Coronary artery (tissue), 2 donors: Measurements from ENCODE around the gene PSD4.

Experiments used
- DNase-seq: peaks from one replicate; pipeline ENCODE4 v3.0.0-alpha.2; 2017; ENCODE audit warnings: low spot score
- H3K27ac ChIP-seq, 2 donors: fragments of 200-600 bp; sonication (generic); one replicate each; pipeline ENCODE4 v1.5.1; 2016 to 2019
- H3K4me3 ChIP-seq: fragments of 200-600 bp; sonication (generic); 2 replicates; pipeline ENCODE4 v1.5.1; 2016; ENCODE audit warnings: mild to moderate bottlenecking, moderate library complexity
- TF ChIP-seq, protein P1 (sequence below): fragments of 200-600 bp; sonication (generic); IDR thresholded peaks from one replicate; pipeline ENCODE4 v1.5.1; 2019; ENCODE audit warnings: antibody characterized with exemption

PSD4 gene

DNA sequence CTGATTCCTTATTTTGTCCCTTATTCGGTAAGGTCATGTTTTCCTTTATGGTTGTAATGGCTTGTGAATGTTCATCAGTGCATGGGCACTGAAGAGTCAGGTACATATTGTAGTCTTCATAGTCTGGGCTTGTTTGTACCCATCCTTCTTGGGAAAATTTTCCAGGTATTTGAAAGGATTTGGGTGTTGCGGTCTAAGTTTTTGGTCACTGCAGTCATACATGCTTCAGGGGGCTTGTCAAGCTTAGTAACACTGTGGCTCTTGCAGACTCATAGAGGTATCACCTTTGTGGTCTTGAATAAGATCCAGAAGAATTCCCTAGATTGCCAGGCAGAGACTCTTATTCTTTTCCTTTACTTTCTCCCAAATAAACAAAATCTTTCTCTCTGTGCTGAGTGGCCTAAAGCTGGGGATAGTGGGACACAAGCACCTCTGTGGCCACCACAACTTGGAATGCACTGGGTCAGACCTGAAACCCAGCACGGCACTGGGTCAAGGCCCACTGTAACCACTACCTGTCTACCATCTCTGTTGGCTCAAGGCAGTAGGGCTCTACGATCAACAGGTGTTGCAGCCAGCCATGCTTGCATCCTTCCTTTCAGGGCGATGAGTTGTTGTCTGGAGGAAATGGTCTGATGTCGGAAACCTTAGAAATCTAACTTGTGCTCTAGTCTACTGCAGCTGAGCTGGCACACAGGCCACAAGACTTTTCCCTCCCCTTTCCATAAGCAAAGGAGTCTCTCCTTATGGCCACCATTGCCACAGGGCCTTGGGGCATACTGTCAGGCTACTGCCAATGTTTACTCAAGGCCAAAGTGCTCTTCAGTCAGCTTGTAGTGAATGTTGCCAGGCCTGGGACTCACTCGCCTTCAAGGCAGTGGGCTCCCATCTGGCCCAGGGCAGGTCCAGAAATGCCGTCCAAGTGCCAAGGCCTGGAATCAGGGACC lies 24.9 kb upstream of the PSD4 start:
- no peak overlapping the region for H3K4me3 ChIP-seq
- TF ChIP-seq, protein P1, sequence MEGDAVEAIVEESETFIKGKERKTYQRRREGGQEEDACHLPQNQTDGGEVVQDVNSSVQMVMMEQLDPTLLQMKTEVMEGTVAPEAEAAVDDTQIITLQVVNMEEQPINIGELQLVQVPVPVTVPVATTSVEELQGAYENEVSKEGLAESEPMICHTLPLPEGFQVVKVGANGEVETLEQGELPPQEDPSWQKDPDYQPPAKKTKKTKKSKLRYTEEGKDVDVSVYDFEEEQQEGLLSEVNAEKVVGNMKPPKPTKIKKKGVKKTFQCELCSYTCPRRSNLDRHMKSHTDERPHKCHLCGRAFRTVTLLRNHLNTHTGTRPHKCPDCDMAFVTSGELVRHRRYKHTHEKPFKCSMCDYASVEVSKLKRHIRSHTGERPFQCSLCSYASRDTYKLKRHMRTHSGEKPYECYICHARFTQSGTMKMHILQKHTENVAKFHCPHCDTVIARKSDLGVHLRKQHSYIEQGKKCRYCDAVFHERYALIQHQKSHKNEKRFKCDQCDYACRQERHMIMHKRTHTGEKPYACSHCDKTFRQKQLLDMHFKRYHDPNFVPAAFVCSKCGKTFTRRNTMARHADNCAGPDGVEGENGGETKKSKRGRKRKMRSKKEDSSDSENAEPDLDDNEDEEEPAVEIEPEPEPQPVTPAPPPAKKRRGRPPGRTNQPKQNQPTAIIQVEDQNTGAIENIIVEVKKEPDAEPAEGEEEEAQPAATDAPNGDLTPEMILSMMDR: no peak
- no peak overlapping the region for H3K27ac ChIP-seq
- DNase-seq: peak; percentile 29

DNA sequence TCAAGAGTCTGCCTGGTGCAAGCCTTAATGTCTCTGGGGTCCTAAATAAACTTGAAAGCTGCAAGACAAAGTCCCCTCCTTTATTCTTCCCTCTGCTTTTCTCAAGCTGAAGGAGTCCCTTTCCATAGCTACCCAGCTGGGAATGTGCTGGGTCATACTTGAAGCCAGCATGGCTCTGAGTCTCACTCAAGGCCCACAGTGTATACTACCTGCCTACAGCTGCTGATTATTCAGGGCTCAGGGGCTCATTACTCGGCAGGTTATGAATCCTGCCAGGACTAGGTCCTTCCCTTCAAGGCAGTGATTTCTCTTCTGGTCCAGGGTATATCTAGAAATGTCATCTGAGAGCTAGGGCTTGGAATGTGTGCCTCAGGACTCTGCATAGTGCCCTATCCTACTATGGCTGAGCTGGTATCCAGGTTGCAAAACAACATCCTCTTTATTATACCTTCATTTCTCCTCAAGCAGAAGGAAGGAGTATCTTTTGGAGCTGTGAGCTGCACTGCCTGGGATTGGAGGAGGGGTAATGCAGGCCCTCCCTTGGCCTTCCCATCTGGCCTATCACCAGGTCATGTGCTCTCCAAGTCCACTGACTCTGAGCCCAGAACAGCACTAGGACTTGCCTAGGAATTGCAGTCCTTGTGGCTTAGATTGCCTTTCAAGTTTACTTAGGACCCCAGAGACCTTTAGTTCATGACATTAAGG lies 24.1 kb upstream of the PSD4 start:
- TF ChIP-seq, protein P1: no peak
- Histone ChIP-seq H3K27ac (no peak overlapping the region), H3K4me3 (no peak overlapping the region)
- DNase-seq: peak; percentile 41

DNA sequence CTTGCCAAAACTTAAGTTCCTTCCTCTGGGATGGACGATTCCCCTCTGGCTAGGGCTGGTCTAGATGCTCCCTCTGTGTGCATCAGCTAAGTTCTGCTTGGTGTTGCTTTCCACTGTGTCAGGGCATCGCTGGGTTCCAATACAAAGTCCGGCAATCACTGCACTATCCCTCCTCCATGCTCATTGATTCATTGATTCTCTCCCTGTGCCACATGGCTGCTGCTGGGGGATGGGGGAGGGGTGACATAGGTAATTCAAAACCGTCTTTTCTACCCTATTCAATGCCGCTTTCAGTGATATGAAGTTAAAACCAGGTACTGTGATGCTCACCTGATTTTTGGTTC lies 23.5 kb upstream of the PSD4 start:
- TF ChIP-seq, protein P1: no peak
- DNase-seq: peak; percentile 40
- H3K4me3 ChIP-seq: no peak overlapping the region
- H3K27ac ChIP-seq: no peak overlapping the region

DNA sequence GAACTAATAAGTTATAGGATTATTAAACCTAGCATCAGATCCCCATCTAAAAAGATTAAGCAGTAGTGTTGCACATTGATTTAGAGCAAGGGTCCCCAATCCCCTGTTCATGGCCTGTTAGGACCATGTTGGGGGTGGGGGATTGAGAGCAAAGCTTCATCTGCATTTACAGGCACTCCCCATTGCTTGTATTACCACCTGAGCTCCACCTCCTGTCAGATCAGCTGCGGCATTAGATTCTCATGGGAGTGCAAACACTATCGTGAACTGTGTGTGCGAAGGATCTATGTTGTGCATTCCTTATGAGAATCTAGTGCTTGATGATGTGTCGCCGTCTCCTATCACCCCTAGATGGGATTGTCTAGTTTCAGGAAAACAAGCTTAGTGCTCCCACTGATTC lies 18.4 kb upstream of the PSD4 start:
- TF ChIP-seq, protein P1: no peak
- H3K4me3 ChIP-seq: no peak overlapping the region
- no peak overlapping the region for H3K27ac ChIP-seq
- DNase-seq: peak; percentile 9

DNA sequence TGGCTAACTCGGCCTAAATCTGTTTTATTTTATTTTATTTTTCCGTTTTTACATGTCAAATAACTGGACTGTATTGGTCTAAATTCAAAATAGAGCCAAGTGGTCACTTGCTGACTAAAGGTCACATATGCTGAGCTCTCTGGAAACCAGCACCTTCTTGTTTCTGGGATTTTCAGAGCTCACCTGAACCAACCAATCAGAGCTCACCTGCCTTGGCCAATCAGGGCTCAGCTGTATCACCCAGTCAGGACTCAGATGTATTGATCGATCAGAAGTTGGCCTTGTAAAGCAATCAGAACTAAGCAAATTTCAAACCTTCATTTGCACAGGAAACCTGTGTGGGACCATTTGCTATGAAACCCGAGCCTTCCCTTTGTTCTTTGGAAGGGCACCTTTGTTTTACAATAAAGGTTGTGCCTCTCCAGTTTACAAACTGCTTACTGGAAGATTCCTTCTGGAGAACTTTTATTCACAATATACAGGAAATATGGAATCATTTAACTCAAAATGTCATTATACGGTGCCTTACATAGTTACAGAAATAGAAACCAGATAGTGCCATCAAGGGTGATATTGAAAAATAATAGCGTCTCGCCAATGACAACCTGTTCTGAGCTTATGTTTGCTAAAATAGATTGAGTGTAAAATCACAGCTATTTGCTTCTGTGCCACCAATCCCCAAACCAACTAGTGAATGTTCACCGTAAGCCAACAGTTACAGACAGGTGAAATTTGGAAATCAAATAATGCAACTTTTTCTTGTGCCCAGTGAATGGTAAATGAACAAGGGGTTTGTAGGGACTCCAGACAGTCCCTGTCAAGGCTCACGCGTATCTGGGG lies 17.3 kb upstream of the PSD4 start:
- peak; percentile 7 for DNase-seq
- peak overlapping the region; percentile 61 for H3K4me3 ChIP-seq
- no peak overlapping the region for H3K27ac ChIP-seq
- TF ChIP-seq, protein P1: no peak

DNA sequence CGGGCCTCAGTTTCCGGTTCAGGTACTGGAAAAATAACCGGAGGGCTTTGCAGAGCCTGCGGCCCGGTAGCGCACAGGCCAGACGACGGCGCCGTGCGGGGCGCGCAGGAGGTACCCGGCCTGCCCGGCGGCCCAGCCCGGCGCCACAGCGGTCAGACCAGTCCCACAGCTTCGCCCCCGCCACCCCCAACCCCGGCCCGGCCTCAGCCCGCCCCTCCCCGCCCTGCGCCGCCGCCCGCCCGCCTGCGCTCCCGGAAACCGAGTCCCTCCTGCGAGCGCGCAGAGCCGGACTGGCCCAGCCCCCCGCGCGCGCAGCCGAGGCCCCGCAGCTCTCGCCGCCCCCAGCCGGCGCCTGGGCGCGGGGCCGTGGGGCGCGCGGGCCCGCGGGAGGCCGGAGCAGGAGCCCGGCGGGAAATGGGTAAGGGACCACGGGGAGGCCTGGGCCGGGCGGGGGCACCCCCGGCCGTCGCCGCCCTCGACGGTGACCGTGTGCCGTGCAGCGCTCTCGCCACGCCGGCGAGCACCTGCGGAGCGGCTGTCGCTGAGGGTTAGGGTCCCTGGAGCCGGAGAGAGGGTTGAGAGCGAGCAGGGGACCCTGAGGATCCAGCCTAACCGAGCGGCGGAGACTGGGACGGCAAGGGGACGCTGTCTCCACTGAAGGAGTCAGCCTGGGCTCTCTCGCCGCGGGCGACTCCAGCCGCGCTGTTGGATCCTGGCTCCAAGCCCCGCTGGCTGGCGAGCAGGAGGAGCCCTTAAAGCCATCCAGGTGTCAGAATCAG lies 16.5 kb upstream of the PSD4 start:
- peak; percentile 62 for DNase-seq
- no peak overlapping the region for H3K27ac ChIP-seq
- H3K4me3 ChIP-seq: peak overlapping the region; percentile 61
- TF ChIP-seq, protein P1: no peak
